ENCODE results near the gene PRKG1.
"Not testable (repeated sequence)": the region's sequence is repeated elsewhere in the genome, so short reads cannot be mapped to it uniquely, and the experiment has no call there.

The PRKG1 gene

DNA sequence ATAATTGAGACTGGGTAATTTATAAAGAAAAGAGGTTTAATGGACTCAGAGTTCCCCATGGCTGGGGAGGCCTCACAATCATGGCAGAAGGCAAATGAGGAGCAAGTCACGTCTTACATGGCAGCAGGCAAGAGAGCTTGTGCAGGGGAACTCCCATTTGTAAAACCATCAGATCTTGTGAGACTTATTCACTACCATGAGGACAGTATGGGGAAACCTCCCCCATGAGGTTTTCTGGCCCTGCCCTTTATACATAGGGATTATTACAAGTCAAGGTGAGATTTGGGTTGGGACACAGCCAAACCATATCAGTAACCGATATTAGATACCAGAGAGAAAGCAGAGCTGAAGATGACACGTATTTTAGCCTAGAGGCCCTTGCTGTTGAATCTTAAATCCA lies 267.5 kb downstream of the PRKG1 start:
- DNase-seq = not testable (repeated sequence)

DNA sequence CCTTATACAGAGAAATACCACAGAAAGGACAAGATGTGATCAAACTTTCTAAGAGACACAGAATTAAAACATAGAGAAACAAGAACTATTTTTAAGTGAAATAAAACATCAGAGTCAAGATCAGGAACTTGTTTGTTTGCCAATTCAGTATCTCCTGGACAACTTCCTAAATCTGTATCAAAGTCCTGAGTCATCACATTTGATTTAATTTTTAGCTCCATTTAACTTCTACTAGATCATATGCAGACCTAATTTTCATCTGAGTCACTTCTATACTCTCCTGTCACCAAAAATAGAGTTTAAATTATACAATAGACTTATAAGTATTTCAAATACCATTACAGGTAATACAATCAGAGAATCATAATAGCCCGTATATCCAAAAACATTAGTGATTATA lies 268.1 kb downstream of the PRKG1 start:
- DNase-seq = no peak

DNA sequence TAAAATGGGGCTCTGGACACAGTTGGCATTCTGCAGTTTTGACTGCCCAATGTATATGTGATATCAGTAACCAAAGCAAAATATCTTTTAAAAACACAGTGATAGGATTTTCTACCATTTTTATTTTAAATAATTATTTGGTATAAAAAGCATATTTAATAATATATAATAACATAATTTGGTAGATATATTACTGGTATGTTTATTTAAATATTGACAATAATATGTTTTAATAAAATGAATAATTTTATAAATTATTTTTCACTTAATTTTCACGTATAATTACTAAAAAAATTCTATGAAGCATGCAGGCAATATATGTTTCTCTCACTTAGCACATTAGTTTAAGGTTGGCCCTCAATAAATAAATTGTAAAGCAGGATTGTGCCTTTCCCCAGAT lies 269.1 kb downstream of the PRKG1 start:
- DNase-seq = no peak

DNA sequence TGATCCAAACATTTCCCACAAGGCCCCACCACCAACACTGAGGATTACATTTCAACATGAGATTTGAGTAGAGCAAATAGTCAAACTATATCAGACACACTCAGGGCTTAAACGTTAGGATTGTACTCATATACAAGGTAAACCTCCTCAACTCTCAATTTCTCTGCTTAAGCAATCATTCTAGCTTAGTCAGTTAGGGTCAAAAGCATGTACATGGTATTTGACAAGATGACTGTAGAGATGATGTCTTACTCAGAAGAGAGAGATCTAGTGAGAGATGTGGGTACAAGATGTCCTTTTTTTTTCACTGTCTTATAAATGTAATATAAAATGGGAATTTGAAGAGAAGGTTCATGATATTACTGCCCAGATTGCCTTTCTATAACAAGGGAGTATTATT lies 270.1 kb downstream of the PRKG1 start:
- no peak for DNase-seq

DNA sequence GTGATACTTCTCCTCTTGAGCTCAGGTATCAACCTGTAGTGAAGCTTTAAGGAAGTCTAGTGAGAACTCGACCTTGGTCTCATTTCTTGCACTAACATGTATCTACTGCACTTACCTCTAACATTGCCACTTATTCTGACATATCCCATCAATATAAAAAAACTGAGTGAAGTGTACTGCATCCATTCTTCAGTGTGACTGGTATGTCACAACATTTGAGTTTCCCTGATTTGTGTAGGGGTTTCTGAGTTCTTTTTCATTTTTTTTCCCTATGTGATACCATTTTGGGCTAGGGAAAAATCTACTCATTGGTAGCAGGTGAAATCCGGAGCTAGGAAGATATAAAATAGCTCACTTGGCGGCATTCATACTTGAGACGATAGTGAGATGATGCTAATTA lies 274.3 kb downstream of the PRKG1 start:
- no peak for DNase-seq

DNA sequence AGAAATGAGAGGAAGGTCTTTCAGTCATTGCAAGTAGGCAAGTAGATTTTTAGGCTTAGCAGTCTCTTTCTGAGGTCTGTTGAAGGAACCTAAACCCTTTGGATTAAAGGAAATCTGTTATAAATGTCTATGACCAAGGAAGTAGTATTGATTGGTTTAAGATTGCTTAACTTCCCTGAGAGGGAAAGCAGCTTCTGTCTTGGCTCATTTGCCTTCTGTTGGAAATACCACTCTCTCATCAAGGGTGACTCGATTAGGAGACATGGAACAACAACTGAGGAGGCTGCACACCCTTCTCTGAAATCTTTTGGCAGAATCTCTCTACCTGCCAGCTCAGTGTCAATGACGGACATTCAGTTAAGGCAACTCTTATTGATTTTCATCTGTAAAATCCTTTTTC lies 282.9 kb downstream of the PRKG1 start:
- no peak for DNase-seq

DNA sequence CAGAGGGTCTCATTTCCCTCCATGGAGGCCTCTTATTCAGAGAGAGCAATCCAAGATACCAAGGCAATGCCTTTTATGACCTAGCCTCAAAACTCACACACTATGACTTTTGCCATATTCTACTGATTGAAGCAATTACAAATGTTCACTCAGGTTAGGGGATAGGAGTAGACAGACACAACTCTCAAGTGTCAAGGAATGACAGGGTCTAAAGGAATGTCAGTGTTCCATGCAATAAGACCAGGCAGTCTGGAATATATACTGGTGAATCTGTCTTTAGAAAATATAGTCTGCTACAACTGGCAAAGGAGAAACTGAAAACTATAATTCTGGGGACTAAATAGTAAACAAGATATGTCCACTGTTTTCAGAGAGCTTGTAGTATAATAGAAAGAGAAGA lies 283.9 kb downstream of the PRKG1 start:
- no peak for DNase-seq

DNA sequence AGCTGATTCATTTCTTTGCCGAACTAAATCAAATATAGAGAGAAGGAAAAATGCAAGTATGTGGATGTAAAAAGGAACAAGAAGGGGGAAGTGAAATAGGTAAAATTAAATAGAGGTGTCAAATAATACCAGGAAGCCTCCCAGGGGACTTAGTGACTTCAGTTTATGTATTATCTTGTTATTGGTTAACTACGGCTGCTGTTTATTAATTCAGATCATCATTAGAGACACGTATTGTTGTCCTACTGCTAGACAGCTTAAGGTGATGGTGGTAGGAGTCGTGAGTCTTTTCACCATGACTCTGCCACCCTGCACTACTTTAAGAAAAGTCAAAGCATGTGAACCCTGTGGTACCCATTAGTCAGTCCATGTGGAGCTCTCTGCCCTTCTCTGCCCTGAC lies 289.1 kb downstream of the PRKG1 start:
- DNase-seq = no peak

DNA sequence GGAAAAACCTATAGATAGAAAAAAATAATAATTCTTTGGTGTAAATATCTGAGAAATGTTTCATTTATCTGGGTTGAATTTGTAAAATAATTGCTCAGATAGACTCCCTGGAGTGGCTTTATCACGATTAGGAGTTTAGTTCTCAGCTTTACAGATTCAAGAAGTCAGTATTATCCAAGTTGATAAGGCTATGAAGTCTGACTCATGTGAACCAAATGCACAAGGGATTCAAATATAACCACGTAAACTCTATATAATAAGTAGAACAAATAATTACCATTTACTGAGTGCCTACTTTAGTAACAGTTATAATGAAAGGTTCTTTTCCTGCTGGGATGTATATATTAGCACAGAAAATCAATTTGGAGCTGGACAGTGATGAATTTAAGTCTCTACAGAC lies 290.4 kb downstream of the PRKG1 start:
- no peak for DNase-seq

DNA sequence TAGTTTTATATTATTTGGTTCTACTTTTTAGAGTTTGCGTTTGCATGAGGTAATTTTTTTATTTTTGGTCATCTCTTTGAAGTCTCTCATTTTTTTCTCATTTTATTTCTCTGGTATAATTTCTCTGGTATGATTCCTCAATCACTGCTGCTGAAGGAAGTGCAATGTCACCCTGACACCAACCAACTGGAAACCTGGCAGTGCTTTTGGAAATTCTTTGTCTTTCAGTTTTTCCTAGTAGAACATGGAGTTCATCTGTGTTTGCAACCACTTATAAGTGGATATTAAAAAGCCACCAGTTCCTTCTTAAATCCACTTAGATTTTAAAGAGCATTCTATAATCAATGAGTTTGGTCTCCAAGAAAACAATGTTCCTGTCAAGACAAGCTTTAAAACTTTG lies 291.8 kb downstream of the PRKG1 start:
- DNase-seq = no peak

DNA sequence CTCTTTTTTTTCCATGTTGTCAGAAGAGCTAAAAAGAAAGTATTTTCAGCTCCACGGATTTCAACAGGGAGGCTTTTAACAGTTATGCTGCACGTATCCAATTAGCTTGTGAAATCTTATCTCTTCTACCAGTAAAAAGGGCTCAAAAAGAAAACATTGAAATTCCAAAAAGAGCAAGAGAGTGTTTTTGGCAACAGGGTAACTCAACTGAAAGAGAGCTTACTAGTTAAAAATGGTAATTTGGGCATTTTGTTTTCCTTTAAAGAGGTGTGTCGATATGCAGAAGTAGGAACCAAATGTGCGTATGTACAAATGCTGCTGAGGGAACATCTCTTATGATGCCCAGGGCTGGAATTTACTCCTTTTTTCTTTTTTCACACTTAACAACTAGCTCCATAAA lies 292.8 kb downstream of the PRKG1 start:
- no peak for DNase-seq

DNA sequence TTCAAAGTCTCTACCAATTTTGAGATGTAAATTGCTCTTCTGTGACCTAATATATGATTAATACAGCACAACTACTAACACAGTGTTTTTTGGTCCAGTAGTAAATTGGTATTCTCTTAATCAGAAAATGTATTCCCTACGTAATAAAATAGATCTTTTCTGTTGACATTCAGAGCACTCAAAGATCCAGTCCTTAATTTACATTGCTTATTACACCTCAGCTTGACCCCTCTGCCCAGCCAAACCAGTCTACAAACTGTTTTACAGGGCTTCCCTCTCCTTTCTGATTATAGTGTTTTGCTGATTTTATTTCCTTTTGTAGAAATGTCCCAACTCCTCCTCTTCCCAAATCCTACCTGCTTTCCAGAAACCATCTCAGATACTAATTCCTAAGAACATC lies 293.4 kb downstream of the PRKG1 start:
- DNase-seq = no peak

DNA sequence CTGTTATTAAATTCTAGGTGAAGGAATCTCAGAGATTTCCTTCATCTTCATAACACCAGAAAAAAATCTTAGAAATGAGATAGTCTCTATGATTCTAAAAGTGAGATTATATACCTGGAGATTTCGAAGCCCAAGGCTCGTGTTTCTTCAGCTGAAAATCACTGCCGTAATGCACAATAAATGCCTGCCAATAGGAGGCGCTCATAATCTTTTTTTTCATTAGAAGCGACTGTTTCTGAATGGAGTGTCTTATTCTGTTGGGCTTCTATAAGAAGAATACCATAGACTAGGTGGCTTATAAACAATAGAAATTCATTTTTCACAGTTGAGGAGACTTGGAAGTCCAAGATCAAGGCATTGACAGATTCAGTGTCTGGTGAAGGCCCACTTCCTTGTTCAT lies 294.7 kb downstream of the PRKG1 start:
- no peak for DNase-seq

DNA sequence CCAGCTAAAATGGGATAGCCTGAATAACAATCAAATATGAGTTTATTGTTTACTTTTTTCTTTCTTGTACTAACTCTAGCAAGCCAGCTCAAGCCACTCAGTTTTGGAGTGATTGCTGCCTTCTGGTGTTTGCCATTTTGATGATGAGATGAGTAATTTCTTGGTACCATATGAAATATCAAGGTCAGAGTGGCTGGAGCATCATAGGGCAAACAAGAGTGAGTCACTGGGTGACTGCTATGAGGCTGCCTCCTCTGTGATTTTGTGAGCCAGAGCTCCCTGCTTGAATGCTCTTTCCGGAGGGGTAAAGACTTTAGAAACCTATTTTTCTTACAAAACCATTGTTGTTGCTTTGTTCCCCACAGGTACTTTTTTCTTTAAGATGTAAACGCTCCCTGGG lies 295.6 kb downstream of the PRKG1 start:
- DNase-seq = no peak

DNA sequence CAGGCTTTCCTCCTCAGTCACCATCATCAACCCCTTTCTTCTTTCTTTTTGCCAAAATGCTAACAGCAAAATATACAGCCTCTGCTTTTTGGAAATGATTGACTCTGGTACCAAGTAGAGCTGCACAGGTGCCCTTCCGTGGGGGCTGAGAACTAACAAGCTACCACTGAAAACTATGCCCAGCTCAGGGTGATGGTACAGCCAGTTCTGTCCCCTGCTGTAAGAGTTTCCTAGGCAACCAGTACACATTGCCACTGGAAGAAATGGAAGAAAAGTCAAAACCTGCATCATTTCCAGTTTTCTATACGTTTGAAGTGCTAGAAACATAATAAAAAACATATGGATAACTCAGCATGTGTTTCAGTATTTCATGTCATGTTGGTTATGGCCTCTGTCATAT lies 297.5 kb downstream of the PRKG1 start:
- DNase-seq = no peak

DNA sequence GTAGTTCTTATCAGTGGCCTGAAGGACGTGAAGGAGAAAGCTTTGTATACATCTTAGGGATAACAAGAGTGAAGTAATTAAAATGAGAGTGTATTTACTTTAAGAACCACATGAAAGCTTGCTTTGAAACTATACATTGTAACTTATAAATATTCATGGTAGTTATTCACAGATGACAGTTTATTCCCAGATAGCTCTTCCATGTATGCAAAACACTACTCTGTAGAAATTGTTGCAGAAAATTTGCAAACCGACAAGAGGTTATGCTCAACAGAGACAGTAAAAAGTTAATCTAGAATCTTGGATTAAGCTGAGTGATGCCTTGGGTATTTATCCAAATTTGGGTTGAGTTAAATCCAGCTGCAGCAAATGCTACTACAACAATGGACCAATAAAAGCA lies 301.5 kb downstream of the PRKG1 start:
- DNase-seq = no peak

DNA sequence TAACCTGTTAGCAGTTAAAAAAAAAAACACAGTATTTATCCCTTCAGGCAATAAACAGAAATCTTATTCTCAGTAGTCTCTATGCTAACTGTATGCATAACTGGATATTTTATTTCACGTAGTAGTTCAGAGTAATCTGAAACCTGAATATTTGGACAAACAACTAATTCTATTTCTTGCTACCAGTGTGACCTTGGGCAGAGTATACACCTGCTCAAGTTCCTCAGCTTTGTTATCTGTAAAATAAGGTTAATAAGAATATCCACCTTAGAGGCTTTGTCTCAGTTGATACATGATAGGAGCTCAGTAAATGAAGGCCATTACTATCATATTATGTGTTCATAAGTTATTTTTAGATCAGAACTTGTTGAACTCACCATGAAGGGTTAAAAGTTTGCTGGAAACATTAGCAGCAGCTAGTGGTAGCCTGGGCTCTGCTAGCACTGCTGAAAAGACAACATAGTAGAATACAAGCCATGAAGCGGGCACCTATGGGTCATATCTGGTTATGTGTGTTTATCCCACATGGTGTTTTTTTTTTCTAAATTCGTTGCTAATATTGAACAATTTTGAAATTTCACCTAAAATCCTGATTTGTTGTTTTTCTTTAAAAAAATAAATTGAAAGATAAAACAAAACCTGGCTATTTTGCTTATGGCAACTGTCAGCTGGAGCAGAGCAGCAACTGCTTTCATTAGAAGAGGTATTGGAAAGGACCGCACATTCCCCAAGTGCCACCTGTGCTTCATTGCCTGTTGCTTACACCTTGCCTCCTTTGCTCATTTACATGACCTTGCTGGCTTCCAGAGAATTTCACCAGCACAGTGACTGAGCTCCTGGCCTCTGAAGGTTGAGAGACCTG lies 303.0 kb downstream of the PRKG1 start:
- DNase-seq = no peak

DNA sequence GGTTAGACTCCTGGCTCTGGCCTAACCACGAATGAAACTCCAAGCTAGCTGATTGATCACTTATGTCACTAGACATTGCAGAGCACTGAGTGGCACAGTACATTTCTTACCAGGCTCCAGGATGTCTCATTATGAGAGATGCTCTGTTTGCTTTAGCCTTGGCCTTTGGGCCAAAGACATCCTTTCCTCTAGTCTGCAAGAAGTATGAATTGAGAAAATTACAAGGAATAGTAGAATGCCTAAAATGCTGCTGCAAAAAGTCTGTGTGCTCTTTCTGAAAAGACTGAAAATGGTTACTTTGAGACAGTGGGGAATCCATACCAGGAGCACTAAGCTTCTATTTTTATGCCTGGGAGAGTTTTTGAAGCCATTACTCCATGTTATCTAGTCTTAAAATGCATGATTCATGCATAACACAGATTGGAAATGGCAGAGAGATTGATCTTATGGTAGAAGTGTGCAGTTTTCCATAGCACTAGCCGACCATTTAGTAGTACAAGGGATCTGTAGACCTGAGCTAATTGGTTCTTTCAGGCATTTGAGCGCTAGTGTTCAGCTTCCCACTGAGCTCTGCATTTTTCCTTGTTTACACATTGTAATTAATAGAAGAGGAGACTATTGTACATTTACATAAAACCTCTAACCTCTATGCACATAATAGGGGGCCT lies 303.8 kb downstream of the PRKG1 start:
- no peak for DNase-seq

DNA sequence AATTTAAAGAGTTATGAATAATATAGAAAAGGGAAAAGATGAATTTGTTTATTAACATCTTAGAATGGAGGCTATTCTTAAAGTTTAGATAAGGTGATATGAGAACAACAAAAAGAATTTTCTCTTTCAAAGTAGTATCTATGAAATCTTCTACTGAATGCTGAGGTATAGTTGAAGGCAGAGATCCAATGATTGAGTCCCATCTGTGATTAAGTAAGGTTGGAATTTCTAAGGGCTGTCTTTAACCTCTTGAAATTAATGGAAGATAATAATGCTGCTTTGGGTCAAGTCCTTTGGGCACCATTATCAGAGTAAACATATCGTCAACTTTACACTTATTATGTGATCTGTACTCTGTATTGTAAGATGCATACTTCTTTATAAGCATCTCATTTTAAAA lies 307.9 kb downstream of the PRKG1 start:
- DNase-seq = no peak

DNA sequence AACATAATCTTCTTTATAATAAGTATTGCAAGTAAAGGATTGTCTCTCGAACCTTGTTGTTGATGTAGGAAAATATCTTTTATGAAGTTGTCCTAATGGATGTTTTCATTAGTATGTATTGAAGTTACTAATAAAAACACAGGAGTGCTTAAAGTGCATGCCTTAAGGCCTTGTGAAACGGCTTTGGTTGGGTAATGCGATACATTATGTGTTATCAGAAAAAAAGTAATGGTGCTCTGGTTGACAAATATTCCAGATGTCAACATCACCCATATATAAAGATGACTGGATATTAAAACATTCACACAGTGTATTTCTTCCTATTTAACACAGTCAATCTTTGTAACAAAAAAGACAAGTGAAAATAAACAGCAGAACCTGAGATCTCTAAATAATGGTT lies 310.7 kb downstream of the PRKG1 start:
- DNase-seq = no peak

DNA sequence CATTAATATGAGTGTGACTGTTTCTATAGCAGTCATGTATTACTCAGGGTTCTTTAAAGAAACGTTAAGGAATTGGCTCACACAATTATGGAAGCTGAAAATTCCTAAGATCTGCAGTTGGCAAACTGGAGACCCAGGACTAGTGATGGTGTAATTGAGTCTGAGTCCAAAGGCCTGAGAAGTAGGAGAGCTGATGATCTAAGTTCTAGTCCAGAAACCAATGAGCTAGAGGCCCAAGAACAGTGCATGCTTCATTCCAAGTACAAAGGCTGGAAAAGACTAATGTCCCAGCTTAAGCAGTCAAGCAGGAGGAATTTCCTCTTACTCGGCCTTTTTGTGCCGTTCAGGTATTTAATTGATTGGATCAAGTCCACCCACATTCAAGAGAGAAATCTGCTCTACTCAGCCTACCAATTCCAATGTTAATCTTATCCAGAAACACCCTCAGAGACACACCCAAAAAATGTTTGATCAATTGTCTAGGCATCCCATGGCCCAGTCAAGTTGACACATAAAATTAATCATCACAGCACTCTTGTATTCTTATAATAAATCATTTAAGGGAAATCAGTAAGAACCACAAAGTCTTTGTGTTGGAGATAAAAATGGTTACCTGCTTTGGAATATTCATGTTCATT lies 312.1 kb downstream of the PRKG1 start:
- no peak for DNase-seq

DNA sequence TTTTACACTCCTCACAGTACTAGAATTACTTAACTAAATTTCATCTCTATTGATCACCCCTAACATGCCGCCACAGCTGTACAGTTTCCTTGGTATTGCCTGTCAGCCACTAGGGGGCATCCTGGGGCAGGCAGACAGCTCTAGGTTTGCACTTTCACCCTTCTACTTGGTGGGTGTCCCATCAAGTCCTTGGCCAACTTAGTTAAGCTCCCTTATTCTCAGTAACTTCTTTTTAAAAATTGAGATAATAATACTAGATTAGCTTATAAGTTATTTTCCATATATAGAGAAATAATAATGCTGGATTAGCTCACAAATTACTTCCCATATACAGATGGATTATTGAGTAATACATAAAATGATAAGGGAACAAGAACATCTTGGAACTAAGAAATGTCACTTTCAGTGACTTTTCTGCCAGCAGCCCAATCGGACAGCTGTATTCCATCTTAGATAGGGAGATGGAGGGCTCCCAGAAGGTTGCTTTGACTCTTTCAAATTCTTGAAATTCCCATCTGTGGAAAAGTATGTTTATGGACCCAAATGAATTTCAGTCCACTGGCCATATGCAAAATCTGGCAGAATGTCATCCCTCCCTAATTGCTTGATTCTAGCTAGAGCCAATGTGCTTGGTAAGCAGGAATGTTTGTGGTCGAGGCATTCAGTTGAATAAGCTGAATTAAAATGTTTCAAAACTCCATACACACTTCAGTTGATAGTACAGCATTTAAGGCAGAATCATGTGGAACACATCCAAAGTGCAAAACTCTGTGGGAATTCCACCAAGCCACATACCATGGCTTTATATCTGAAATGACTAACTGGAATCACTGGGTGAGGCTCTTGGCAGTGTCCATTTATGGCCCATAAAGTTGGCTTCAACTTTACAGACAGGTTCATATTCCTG lies 315.4 kb downstream of the PRKG1 start:
- DNase-seq = no peak

DNA sequence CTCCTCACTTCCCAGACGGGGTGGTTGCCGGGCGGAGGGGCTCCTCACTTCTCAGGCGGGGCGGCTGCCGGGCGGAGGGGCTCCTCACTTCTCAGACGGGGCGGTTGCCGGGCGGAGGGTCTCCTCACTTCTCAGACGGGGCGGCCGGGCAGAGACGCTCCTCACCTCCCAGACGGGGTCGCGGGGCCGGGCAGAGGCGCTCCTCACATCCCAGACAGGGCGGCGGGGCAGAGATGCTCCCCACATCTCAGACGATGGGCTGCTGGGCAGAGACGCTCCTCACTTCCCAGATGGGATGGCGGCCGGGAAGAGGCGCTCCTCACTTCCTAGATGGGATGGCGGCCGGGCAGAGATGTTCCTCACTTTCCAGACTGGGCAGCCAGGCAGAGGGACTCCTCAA lies 318.7 kb downstream of the PRKG1 start:
- not testable (repeated sequence) for DNase-seq
